ENCODE measurements around the gene NFXL1.

GRCh38 chr4:47930971-47931804 is 16.8 kb upstream of the NFXL1 start:
- TF ChIP-seq CTCF (IDR thresholded peaks at IDR 0.05) (no peak), POLR2AphosphoS5 (IDR thresholded peaks at IDR 0.05) (no peak)
